Mammary epithelial cell (primary cell): ENCODE data around the gene CASP10.

Experiments used
- CTCF ChIP-seq, 2 donors: IDR thresholded peaks in 1 of 2; conservative IDR thresholded peaks in 1 of 2; 2 replicates each; pipeline ENCODE4 v1.5.1; 2011 to 2012; ENCODE audit warnings: inconsistent platforms in 2 of 2, low read length in 2 of 2, mild to moderate bottlenecking in 2 of 2, control low read depth in 1 of 2, low read depth in 1 of 2; ENCODE audit not compliant: insufficient read depth in 1 of 2; ENCODE audit errors: extremely low read depth in 1 of 2
- EZH2 ChIP-seq: IDR thresholded peaks from 2 replicates; pipeline ENCODE4 v1.6.1; 2012; ENCODE audit warnings: low read length, inconsistent platforms, borderline replicate concordance

DNA sequence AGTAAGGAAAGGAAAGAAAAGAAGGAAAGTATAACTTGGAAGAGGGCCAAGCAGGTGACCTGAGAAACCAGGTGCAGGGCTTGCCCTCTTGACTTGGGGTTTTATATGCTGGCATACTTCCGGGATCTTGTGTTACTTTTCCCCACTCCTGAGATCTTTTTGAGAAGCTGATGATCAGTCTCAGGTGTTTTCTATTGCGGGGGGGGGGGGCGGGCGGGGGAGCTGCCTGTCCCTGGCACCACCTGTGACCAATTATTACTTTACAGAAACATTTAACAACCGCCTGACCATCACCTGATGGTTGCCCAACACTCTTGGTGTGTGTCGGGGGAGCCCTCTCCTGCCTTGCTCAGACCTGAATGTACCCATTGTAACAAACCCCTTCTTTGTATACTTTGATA is 6.9 kb upstream of the CASP10 start:
- no peak for TF ChIP-seq CTCF (conservative IDR thresholded peaks at IDR 0.05 in 1 of 2, IDR thresholded peaks at IDR 0.05 in 1 of 2; ENCODE audit: extremely low read depth in 1 of 2, insufficient read depth in 1 of 2, low read depth in 1 of 2, low read length in 2 of 2)
- no peak for TF ChIP-seq EZH2
